NCI-H460 (cell line): ENCODE data around the gene GLIPR1L2. TPM values are rescaled to one million over a fixed set of nuclear protein-coding genes. Genes with fewer than 3 reads are reported as not detected.
"Not testable (repeated sequence)": the region's sequence is repeated elsewhere in the genome, so short reads cannot be mapped to it uniquely, and the experiment has no call there.

Source experiments
- DNase-seq: peaks from one replicate; pipeline ENCODE4 v3.0.0-alpha.2; 2016; ENCODE audit warnings: low read depth; ENCODE audit errors: extremely low read depth
- polyA plus RNA-seq: library from polyadenylated mRNA; depleted of rRNA; stranded (reverse); fragments of >200 nt; gene quantifications from 2 replicates; pipeline ENCODE4 v1.2.3, GENCODE V29; 2014; cell fraction: nucleus; rRNA removed
- total RNA-seq: library from RNA; depleted of rRNA; stranded (reverse); fragments of >200 nt; shearing (Covaris generic); gene quantifications from 2 replicates; pipeline ENCODE4 v1.2.3, GENCODE V29; 2014; rRNA removed

GLIPR1L2 gene
- total RNA-seq: 0.17 and 0.42 TPM in 2 replicates
- not detected in 2 replicates for polyA plus RNA-seq

DNA sequence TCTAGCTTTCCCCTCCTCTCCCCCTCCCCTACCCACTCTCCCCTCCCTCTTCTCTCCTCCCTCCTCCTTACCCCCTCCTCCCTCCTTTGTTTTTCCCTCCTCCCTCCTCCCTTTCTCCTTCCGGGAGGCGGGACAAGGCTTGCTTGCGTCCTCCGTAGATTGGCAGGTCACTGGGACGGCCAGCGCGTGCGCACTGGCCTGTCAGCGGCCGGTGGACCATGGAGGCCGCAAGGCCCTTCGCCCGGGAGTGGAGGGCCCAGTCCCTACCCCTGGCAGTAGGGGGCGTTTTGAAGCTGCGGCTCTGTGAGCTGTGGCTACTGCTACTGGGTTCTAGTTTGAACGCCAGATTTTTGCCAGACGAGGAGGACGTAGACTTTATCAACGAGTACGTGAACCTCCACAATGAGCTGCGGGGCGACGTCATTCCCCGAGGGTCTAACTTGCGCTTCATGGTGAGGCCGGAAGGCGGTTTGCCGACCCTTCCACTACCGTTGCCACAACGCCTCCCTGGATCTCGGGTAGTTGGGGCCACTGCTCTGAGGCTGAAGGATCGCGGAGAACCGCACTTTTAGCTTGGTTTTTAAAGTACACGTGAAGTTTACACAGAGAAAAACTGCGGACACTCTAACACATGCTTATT is at the start of gene GLIPR1L2:
Gene GLIPR1L2 (plus strand): TSS at position 191 of the 640 bp plus-strand sequence. CDS start 28 bp downstream, at position 219.
- peak; percentile 98 for DNase-seq

DNA sequence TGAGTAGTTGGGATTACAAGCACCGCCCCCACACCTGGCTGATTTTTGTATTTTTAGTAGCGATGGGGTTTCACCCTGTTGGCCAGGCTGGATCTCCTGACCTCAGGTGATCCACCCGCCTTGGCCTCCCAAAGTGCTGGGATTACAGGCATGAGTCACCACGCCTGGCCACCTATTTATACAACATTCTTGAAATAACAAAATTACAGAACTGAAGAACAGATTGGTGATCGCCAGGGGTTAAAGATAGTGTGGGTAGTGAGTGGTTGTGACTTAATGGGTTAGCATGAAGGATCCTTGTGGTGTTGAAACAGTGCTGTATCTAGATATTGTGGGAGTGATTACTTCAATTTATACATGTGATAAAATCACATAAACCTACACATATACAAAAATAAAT is 49.0 kb upstream of the GLIPR1L2 start:
- DNase-seq: no peak

DNA sequence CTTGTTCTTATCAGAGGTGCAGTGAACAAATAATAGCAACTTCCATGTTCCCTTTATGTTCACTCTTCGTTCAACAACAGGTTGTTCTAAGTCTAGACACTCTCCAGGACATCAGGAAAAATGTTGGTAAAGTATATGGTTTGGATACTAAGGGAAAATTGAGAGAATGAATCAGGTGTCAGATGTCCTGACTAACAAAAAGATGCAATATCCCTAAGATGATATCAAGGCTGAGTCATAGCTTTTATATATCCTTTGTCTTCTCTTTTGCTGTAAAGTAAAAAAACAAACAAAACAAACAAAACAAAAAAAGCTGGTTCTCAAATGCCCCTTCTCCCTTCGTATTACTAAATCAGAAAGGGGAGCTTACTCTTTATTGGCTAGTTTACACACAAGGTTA is 45.4 kb upstream of the GLIPR1L2 start:
- DNase-seq: no peak

- DNase-seq: not testable (repeated sequence)
Measured at GRCh38 chr12:75346215-75346614, 44.7 kb upstream of the GLIPR1L2 start.

DNA sequence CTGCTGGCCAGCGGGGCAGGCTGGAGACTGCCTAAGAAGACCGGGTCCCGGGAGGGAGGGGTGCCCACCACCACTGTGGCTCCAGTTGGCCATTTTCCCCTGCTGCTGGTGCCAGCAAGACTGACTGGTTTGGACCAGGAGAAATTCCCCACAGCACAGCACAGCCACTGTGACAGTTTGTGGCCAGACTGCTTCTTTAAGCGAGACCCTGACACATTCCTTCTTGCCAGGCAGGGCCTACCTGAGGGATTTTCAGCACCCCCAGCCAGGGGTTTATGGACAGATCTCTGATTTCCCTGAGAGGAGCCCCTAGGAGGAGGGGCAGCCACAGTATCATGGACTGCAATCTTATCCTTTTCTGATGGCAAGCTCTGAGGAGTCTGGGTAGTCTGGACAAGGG is 40.9 kb upstream of the GLIPR1L2 start:
- no peak for DNase-seq

GRCh38 chr12:75350413-75350812 is 40.5 kb upstream of the GLIPR1L2 start:
- no peak for DNase-seq

DNA sequence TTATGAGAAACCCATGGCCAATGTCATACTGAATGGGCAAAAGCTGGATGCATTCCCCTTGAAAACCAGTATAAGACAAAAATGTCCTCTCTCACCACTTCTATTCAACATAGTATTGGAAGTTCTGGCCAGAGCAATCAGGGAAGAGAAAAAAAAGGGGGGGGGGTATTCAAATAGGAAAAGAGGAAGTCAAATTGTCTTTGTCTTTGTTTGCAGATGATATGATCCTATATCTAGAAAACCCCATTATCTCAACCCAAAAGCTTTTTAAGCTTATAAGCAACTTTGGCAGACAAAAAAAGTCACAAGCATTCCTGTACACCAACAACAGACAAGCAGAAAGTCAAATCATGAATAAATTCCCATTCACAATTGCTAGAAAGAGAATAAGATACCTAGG is 36.9 kb upstream of the GLIPR1L2 start:
- DNase-seq: no peak

GRCh38 chr12:75360920-75361319 is 30.0 kb upstream of the GLIPR1L2 start:
- no peak for DNase-seq

DNA sequence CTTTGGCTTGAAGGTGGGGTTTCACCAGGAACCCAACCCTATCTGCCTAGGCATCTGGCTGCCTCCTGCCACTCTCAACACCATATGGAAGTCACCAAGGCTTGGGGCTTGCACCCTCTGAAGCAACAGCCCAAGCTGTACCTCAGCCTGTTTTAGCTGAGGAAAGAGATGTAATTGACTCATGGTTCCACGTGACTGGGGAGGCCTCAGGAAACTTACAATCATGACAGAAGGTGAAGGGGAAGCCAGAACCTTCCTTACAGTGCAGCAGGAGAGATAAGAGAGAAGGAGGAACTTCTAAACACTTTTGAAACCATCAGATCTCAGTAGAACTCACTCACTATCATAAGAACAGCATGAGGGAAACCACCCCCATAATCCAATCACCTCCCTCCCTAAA is 29.5 kb upstream of the GLIPR1L2 start:
- DNase-seq: no peak

DNA sequence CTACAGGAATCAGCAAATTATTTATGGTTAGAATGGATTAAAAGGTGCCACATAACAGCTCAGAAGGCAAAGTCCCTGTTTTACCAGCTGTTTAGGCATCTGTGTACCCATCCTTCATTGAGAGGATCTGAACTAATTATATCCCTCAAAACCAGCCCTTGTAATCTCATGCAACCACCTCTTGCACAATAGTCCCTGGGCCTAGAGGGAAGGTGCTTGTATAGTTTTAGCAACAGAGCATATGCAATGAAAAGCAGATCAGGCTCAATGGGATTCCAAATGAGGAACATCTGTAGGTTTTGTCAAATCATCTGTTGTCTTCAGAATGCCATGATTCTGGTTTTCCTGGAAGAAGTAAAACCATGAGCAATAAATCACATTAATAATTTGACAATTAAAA is 26.0 kb upstream of the GLIPR1L2 start:
- no peak for DNase-seq

DNA sequence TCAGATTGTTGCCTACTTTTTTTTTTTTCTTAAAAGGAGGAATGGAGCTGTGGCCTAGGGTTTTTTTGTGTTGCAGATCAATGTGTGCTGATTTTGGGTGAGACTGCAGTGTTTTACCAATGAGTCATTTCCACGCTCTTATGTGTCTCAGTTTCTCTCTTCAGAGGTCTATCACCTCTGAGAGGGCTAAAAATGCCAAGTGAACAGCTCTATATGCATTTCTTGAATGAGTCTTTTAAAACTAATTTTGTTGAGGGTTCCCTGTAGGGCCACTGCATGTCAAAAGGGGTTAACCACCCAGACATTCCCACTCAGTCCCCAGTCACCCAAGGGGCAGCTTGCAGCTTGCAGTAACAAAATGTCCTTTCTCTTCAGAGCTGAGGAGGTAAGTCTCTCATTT is 24.3 kb upstream of the GLIPR1L2 start:
- DNase-seq: no peak

- DNase-seq: no peak
Measured at GRCh38 chr12:75374971-75375370, 15.9 kb upstream of the GLIPR1L2 start.

- no peak for DNase-seq
Measured at GRCh38 chr12:75378354-75378753, 12.5 kb upstream of the GLIPR1L2 start.

GRCh38 chr12:75389061-75389460 is 1.8 kb upstream of the GLIPR1L2 start:
- no peak for DNase-seq

DNA sequence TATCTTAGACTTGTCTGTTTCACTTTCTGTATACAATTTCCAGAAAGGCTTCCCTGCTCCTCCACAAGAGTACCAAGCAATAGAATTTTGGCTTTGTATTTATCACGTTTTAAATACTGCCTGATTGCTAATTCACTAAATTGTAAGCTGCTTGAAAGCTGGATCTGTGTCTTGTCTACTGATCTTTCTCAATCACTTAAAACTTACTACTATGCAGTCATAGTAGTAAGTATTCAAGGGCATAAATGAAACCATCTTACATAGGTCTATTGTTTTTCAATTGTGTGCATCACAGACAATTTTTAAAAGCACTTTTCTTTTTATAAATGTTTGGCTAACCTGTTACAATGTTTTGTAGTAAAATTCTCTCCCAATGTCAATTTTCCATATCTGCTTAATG is 1.2 kb upstream of the GLIPR1L2 start:
- no peak for DNase-seq

DNA sequence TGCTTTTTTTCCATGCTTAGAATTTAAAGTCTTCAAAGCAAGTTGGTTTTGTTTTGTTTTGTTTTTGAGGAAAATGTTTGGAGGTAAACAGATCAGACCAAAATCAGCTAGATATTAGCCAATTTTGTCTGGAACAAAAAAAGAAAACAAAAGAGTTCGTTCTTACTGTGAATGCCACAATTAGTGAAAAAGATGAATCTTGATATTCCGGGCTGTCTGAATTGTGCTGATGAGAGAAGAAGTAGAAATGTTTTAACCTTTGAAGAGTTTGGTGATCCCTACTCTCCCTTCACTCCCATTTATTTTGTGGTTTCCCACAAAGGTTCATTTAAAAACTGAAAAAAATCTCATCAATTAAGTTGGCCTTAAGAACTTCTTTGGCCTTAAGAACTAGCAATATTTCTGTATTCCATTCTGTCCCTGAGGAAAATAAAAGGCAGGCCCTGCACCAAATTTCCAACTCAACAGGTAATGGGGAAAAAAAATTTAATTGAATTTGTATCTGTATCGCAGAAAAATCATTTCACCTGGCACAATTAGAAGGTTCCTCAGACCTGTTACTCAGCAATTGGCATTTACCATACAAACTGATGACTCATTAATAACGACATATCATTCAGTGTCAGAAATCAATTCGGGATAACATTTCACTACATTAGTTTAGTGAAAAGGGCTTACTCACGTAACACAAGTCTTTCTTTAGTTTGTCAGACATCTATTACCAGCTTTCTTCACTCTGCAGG is 562 bp upstream of the GLIPR1L2 start:
- DNase-seq: no peak

DNA sequence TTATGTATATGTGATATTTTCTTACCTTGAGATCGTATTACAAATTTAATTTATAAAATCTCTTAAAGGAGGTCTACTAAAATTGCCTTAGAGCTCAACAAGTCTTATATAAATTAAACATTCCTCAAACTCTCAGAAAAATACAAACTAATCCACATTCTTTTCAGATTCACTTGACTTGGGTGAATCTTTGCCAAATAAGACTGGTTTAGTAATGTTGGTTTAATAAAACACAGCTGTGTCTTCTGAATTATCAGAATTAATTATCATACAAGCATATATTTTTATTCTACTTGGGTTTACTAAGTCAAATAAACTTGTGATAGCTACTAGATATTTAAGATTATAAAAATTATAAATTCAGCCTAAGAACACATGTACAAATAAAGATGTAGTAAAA is 13.3 kb downstream of the GLIPR1L2 start:
- no peak for DNase-seq

DNA sequence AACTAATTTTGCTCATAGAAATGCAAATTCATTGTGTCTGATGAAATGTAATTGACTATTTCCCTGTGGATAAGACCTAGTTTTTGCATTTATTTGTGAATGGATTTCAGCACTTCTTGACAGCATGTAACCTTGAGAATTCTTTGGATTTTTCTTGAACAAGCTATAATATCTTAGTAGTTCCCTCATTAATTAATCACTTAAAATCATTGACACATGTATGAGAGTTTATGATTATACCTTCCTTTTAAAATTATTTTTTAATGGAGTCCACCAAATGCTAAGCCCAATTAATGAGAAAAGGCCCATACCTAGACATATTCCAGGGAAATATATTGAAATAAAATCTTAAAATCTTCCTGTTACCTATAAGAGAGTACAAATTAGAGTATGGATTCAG is 16.8 kb downstream of the GLIPR1L2 start:
- no peak for DNase-seq

GRCh38 chr12:75409830-75410229 is 18.9 kb downstream of the GLIPR1L2 start:
- DNase-seq: no peak

GRCh38 chr12:75414671-75415070 is 23.8 kb downstream of the GLIPR1L2 start:
- DNase-seq: no peak

- DNase-seq: no peak
Measured at GRCh38 chr12:75419841-75420240, 29.0 kb downstream of the GLIPR1L2 start.

- DNase-seq: no peak
Measured at GRCh38 chr12:75427491-75427890, 36.6 kb downstream of the GLIPR1L2 start.
